K562 (cell line): ENCODE measurements around the gene ZNF772. TPM values are rescaled to one million over a fixed set of nuclear protein-coding genes. Genes with fewer than 3 reads are reported as not detected.

Experiments used
- ARNT ChIP-seq, 2 experiments: fragments of 450-650 bp; IDR thresholded peaks; 2 replicates each; pipeline ENCODE4 v1.6.1; 2016; ENCODE audit warnings: mild to moderate bottlenecking in 1 of 2
- CCAR2 ChIP-seq: fragments of 200-400 bp; formaldehyde crosslinking; IDR thresholded peaks from 2 replicates; pipeline ENCODE4 v1.6.1; 2017; ENCODE audit warnings: mild to moderate bottlenecking, low read depth, low read length
- HDAC8 ChIP-seq: fragments of 450-650 bp; IDR thresholded peaks from 2 replicates; pipeline ENCODE4 v1.6.1; 2016; ENCODE audit warnings: mild to moderate bottlenecking, missing genetic modification characterization, moderate library complexity, missing compliant biosample characterization
- HMG20B ChIP-seq: fragments of 250-450 bp; sonication (Bioruptor Pico); IDR thresholded peaks from 2 replicates; pipeline ENCODE4 v1.5.0; 2021; ENCODE audit warnings: mild to moderate bottlenecking
- HNRNPL ChIP-seq: fragments of 200-400 bp; formaldehyde crosslinking; IDR thresholded peaks from 2 replicates; pipeline ENCODE4 v1.6.1; 2017; ENCODE audit warnings: low read depth, mild to moderate bottlenecking, low read length
- KAT2B ChIP-seq: IDR thresholded peaks from one replicate; pipeline ENCODE4 v1.6.1; 2012; ENCODE audit warnings: low read depth, mild to moderate bottlenecking, control low read depth, inconsistent platforms, low read length, moderate library complexity
- ZNF384 ChIP-seq: IDR thresholded peaks from 2 replicates; pipeline ENCODE4 v1.6.1; 2012; ENCODE audit warnings: low read depth, low read length, improper control_type of control experiment
- polyA plus RNA-seq, 8 experiments: library from polyadenylated mRNA; depleted of rRNA in 4 of 8; stranded (reverse) in 5 of 8; unstranded in 3 of 8; fragments of >200 nt; fragmentation: Nextera tagmentation in 2 of 8; fragmentation: Illumina TruSeq in 1 of 8; extraction: Ambion mirVana in 2 of 8; extraction: Trizol in 1 of 8; gene quantifications; 2 replicates each; pipeline versions ENCODE4 v1.2.1 to v1.2.3, GENCODE V29; 2011 to 2014; ENCODE audit warnings: inconsistent platforms in 1 of 8, missing spikeins in 1 of 8
- total RNA-seq, 7 experiments: library from RNA; depleted of rRNA in 6 of 7; stranded (reverse); fragments of >200 nt in 6 of 7; fragmentation: Illumina TruSeq in 2 of 7; extraction: Trizol in 2 of 7; gene quantifications; 2 replicates each; pipeline versions ENCODE4 v1.2.1 to v1.2.3, GENCODE V29; 2011 to 2021; ENCODE audit warnings: low replicate concordance in 1 of 7
- TF ChIP-seq, protein P1 (sequence below): IDR thresholded peaks from 2 replicates; pipeline ENCODE4 v1.6.1; 2011; ENCODE audit warnings: borderline replicate concordance, low read depth, mild to moderate bottlenecking, moderate library complexity, low read length; ENCODE audit not compliant: insufficient read depth, poor library complexity, severe bottlenecking
- TF ChIP-seq, protein P2 (sequence below): fragments of 450-650 bp; IDR thresholded peaks from 2 replicates; pipeline ENCODE4 v1.7.1; 2018; ENCODE audit warnings: mild to moderate bottlenecking, low read depth; ENCODE audit not compliant: partially characterized antibody
- TF ChIP-seq, protein P3 (sequence below): fragments of 250-450 bp; sonication (Bioruptor Pico); IDR thresholded peaks from 2 replicates; pipeline ENCODE4 v1.5.0; 2020; ENCODE audit warnings: mild to moderate bottlenecking, borderline replicate concordance

The ZNF772 gene
- total and polyA plus RNA-seq, 9 of the 15 experiments (the other 6 are each of a cell fraction or from before 2014, with no cell fraction given): 0.13 to 1.9 (median 1.1) TPM

DNA sequence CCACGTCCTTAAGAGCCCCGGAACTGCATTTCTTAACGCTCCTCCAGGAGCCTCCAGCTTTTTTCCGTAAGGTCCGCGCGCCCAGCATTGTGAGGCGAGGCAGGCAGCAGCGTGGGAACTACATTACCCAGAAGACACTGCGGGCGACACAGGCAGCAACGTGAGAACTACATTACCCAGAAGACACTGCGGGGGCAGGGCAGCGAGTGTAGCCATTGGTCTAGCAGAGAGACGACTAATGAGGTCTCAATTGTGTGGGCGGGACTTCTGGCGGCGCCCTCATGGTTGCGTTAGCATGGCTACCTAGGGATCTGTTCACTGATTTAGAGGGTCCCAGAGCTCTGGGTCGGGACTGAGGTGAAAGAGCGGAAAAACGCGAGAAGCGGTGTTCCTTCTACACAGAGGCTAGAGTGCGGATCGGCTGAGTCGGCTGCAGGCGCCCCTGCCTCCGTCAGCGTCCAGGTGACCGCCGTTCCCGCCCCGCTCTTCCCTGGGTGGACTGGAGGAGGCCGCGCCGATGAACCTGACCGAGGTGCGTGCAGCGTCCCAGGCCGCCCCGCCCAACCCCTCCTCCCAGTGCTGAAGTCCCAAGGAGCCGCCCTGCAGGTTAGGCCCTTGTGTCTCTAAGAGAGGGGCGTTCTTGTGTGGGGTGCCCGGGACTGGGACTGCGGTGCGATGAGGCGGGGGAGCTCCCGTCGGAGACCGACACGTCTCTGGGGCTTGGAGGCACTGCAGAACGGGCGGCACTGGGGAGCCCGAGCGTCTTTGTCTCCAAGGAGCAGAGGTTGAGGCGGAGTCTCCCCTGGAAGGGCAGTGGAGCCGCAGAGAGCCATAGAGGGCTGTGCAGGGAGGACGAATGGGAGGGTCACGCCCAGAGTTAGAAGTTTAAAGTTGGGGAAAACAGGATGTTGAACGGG is 42.0 kb downstream of the ZNF772 start, which contains the start of gene ZNF749 (continued):
- no peak for TF ChIP-seq HMG20B (CRISPR knock-in tag)
- TF ChIP-seq CCAR2: no peak
- TF ChIP-seq ZNF384: no peak
- TF ChIP-seq HNRNPL: no peak
- TF ChIP-seq ARNT (IDR thresholded peaks at IDR 0.05): no peak
- TF ChIP-seq, protein P1, sequence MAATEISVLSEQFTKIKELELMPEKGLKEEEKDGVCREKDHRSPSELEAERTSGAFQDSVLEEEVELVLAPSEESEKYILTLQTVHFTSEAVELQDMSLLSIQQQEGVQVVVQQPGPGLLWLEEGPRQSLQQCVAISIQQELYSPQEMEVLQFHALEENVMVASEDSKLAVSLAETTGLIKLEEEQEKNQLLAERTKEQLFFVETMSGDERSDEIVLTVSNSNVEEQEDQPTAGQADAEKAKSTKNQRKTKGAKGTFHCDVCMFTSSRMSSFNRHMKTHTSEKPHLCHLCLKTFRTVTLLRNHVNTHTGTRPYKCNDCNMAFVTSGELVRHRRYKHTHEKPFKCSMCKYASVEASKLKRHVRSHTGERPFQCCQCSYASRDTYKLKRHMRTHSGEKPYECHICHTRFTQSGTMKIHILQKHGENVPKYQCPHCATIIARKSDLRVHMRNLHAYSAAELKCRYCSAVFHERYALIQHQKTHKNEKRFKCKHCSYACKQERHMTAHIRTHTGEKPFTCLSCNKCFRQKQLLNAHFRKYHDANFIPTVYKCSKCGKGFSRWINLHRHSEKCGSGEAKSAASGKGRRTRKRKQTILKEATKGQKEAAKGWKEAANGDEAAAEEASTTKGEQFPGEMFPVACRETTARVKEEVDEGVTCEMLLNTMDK: no peak
- TF ChIP-seq, protein P2, sequence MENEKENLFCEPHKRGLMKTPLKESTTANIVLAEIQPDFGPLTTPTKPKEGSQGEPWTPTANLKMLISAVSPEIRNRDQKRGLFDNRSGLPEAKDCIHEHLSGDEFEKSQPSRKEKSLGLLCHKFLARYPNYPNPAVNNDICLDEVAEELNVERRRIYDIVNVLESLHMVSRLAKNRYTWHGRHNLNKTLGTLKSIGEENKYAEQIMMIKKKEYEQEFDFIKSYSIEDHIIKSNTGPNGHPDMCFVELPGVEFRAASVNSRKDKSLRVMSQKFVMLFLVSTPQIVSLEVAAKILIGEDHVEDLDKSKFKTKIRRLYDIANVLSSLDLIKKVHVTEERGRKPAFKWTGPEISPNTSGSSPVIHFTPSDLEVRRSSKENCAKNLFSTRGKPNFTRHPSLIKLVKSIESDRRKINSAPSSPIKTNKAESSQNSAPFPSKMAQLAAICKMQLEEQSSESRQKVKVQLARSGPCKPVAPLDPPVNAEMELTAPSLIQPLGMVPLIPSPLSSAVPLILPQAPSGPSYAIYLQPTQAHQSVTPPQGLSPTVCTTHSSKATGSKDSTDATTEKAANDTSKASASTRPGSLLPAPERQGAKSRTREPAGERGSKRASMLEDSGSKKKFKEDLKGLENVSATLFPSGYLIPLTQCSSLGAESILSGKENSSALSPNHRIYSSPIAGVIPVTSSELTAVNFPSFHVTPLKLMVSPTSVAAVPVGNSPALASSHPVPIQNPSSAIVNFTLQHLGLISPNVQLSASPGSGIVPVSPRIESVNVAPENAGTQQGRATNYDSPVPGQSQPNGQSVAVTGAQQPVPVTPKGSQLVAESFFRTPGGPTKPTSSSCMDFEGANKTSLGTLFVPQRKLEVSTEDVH: no peak
- no peak for TF ChIP-seq KAT2B
- TF ChIP-seq, protein P3, sequence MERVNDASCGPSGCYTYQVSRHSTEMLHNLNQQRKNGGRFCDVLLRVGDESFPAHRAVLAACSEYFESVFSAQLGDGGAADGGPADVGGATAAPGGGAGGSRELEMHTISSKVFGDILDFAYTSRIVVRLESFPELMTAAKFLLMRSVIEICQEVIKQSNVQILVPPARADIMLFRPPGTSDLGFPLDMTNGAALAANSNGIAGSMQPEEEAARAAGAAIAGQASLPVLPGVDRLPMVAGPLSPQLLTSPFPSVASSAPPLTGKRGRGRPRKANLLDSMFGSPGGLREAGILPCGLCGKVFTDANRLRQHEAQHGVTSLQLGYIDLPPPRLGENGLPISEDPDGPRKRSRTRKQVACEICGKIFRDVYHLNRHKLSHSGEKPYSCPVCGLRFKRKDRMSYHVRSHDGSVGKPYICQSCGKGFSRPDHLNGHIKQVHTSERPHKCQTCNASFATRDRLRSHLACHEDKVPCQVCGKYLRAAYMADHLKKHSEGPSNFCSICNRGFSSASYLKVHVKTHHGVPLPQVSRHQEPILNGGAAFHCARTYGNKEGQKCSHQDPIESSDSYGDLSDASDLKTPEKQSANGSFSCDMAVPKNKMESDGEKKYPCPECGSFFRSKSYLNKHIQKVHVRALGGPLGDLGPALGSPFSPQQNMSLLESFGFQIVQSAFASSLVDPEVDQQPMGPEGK (CRISPR knock-in tag): no peak
- no peak for TF ChIP-seq HDAC8 (tag)
